BE2C (cell line): ENCODE results near the gene TYW1.
"Not testable (repeated sequence)": the region's sequence is repeated elsewhere in the genome, so short reads cannot be mapped to it uniquely, and the experiment has no call there.

Experiments
- DNase-seq: peaks from one replicate; pipeline ENCODE4 v3.0.0-alpha.2; 2020
- H3K27me3 ChIP-seq: fragments of 250-450 bp; sonication (Bioruptor Pico); 2 replicates; pipeline ENCODE4 v1.5.1; 2020; ENCODE audit warnings: mild to moderate bottlenecking
- H3K36me3 ChIP-seq: fragments of 250-450 bp; sonication (Bioruptor Pico); 2 replicates; pipeline ENCODE4 v1.5.1; 2020; ENCODE audit warnings: mild to moderate bottlenecking
- H3K4me1 ChIP-seq: fragments of 250-450 bp; sonication (Bioruptor Pico); 2 replicates; pipeline ENCODE4 v1.5.1; 2020
- H3K4me3 ChIP-seq: 2 replicates; pipeline ENCODE4 v1.5.1; 2011; ENCODE audit warnings: low read depth, low read length
- H3K9me3 ChIP-seq: fragments of 250-450 bp; sonication (Bioruptor Pico); 2 replicates; pipeline ENCODE4 v1.5.1; 2020
- TF ChIP-seq, protein P1 (sequence below): IDR thresholded peaks from 2 replicates; pipeline ENCODE4 v1.5.1; 2012; ENCODE audit warnings: mild to moderate bottlenecking, low read depth, low read length

TYW1 gene

DNA sequence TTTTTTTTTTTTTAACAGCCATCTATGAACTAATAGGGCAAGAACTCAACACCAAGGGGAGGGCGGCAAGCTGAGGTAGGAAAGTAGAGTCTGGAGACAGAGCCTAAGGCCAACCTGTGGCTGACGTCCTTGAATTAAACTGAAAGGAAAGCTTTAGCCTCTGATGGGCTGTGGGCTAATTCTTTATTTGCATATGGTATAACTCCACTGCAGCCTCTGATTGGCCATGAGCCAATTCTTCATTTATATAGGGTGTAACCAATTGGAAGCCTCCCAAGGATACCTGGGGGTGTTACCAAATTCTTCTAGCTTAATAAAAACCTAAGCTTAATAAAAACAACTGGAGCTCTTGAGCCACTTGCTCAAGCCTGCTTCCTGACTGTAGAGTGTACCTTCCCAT lies 10.3 kb downstream of the TYW1 start:
- no peaks in the 10 kb centered on the region for H3K27me3 ChIP-seq
- TF ChIP-seq, protein P1, sequence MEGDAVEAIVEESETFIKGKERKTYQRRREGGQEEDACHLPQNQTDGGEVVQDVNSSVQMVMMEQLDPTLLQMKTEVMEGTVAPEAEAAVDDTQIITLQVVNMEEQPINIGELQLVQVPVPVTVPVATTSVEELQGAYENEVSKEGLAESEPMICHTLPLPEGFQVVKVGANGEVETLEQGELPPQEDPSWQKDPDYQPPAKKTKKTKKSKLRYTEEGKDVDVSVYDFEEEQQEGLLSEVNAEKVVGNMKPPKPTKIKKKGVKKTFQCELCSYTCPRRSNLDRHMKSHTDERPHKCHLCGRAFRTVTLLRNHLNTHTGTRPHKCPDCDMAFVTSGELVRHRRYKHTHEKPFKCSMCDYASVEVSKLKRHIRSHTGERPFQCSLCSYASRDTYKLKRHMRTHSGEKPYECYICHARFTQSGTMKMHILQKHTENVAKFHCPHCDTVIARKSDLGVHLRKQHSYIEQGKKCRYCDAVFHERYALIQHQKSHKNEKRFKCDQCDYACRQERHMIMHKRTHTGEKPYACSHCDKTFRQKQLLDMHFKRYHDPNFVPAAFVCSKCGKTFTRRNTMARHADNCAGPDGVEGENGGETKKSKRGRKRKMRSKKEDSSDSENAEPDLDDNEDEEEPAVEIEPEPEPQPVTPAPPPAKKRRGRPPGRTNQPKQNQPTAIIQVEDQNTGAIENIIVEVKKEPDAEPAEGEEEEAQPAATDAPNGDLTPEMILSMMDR = no peak
- H3K4me1 ChIP-seq = no peaks in the 10 kb centered on the region
- H3K9me3 ChIP-seq = no peaks in the 10 kb centered on the region
- no peak overlapping the region for H3K4me3 ChIP-seq
- H3K36me3 ChIP-seq = peaks cover 11% of the 10 kb centered on the region; the same call in 1 of the 2 replicates
- DNase-seq = no peak

- Histone ChIP-seq H3K4me3 (no peak overlapping the region), H3K36me3 (peaks cover 11% of the 10 kb centered on the region; the same call in 1 of the 2 replicates), H3K27me3 (no peaks in the 10 kb centered on the region), H3K9me3 (no peaks in the 10 kb centered on the region), H3K4me1 (no peaks in the 10 kb centered on the region)
- no peak for DNase-seq
- TF ChIP-seq, protein P1 = no peak
These were observed 11.6 kb downstream of the TYW1 start for GRCh38 chr7:67008260-67008659.

DNA sequence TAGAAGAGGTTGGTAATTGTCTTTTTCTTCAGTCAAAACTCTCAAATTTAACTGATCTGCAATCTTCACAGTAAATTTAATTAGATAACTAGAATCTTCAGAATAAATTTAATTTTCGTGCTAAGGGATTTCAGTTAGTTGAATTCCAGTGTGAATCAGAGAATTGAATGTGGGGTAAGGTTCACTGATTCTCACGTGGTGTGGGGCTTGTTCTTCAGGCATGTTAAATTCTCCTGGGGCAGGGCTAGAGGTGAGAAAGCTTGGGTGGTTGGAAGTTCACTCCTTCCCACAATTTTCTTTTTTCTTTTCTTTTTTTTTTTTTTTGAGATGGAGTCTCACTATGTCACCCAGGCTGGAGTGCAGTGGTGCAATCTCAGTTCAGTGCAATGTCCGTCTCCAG lies 13.0 kb downstream of the TYW1 start:
- not testable (repeated sequence) for H3K4me3 ChIP-seq, H3K9me3 ChIP-seq, H3K27me3 ChIP-seq, H3K4me1 ChIP-seq, DNase-seq
- peaks cover 11% of the 10 kb centered on the region; the same call in 1 of the 2 replicates for H3K36me3 ChIP-seq

GRCh38 chr7:67014076-67014622 lies 17.5 kb downstream of the TYW1 start:
- DNase-seq, H3K4me3 ChIP-seq, H3K9me3 ChIP-seq, H3K27me3 ChIP-seq, H3K4me1 ChIP-seq: not testable (repeated sequence)
- peaks cover 12% of the 10 kb centered on the region for H3K36me3 ChIP-seq

DNA sequence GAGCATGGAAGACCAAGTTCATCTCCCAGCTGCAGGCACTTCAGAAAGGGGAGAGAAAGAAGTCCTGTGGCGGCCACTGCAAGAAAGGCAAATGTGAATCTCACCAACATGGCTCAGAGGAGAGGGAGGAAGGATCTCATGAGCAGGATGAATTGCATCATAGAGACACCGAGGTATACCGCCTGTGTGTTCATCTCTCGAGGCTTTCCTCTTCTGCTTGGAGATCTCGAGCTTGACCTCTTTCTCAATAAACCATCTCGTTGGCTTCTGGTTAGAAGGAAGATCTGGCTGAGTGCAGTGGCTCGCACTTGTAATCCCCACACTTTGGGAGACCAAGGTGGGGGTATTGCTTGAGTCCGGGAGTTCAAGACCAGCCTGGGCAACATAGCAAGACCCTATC lies 21.3 kb downstream of the TYW1 start:
- peaks cover 30% of the 10 kb centered on the region for H3K36me3 ChIP-seq
- not testable (repeated sequence) for H3K9me3 ChIP-seq, H3K4me3 ChIP-seq, H3K27me3 ChIP-seq, H3K4me1 ChIP-seq, DNase-seq

DNA sequence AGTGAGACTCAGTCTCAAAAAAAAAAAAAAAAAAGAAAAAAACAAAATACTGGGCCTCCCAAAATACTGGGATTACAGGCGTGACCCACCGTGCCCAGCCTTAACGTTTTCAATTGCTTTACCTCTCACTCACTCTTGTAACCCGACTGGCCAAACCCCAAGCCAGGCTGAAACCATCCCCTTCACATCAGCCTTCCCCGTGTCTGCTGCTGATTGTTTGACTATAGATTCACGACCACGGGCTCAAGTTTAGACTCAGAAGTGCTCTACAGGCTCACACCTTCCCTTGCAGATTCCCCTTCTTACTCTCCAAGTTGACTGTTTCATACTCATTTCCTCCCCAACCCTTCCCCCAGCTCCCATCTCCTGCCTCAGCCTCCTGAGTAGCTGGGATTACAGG lies 22.3 kb downstream of the TYW1 start:
- Histone ChIP-seq H3K4me3 (no peak overlapping the region), H3K36me3 (peaks cover 37% of the 10 kb centered on the region), H3K9me3 (no peaks in the 10 kb centered on the region), H3K4me1 (peaks cover 5% of the 10 kb centered on the region; the same call in 1 of the 2 replicates), H3K27me3 (no peaks in the 10 kb centered on the region)
- TF ChIP-seq, protein P1 = no peak
- no peak for DNase-seq

- peaks cover 40% of the 10 kb centered on the region for H3K36me3 ChIP-seq
- TF ChIP-seq, protein P1 = no peak
- no peak overlapping the region for H3K4me3 ChIP-seq
- no peaks in the 10 kb centered on the region for H3K27me3 ChIP-seq
- peaks cover 5% of the 10 kb centered on the region; the same call in 1 of the 2 replicates for H3K4me1 ChIP-seq
- DNase-seq = no peak
- H3K9me3 ChIP-seq = no peaks in the 10 kb centered on the region
These were observed 23.1 kb downstream of the TYW1 start for GRCh38 chr7:67019562-67020390.
